ENCODE measurements around the gene FADS2. TPM values are rescaled to one million over a fixed set of nuclear protein-coding genes. Genes with fewer than 3 reads are reported as not detected.

FADS2 gene
- total RNA-seq, 1 experiment from 2014 or later = 17.1 TPM

DNA sequence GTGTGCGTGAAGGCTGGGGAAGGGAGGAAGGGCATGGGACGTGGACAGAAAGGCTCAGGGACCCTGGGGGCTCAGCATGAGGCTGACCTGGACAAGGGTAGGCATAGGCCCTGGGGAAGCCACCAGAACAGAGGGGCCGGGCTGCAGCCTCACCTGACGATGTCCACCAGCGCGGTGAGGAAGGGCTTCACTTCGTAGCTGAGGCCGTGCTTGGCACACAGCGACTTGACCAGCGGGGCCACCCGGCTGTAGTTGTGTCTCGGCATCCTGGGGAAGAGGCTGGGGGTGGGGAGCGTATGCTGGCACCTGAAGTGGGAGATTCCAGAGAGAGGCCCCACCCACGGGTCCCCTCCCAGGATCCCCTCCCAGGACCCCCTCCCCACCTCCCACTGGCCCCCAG, 47.6 kb downstream of the FADS2 start (continued):
- TF ChIP-seq, protein P1, sequence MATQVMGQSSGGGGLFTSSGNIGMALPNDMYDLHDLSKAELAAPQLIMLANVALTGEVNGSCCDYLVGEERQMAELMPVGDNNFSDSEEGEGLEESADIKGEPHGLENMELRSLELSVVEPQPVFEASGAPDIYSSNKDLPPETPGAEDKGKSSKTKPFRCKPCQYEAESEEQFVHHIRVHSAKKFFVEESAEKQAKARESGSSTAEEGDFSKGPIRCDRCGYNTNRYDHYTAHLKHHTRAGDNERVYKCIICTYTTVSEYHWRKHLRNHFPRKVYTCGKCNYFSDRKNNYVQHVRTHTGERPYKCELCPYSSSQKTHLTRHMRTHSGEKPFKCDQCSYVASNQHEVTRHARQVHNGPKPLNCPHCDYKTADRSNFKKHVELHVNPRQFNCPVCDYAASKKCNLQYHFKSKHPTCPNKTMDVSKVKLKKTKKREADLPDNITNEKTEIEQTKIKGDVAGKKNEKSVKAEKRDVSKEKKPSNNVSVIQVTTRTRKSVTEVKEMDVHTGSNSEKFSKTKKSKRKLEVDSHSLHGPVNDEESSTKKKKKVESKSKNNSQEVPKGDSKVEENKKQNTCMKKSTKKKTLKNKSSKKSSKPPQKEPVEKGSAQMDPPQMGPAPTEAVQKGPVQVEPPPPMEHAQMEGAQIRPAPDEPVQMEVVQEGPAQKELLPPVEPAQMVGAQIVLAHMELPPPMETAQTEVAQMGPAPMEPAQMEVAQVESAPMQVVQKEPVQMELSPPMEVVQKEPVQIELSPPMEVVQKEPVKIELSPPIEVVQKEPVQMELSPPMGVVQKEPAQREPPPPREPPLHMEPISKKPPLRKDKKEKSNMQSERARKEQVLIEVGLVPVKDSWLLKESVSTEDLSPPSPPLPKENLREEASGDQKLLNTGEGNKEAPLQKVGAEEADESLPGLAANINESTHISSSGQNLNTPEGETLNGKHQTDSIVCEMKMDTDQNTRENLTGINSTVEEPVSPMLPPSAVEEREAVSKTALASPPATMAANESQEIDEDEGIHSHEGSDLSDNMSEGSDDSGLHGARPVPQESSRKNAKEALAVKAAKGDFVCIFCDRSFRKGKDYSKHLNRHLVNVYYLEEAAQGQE (IDR thresholded peaks at IDR 0.05; ENCODE audit: low read depth) = no peak
- TF ChIP-seq, protein P2, sequence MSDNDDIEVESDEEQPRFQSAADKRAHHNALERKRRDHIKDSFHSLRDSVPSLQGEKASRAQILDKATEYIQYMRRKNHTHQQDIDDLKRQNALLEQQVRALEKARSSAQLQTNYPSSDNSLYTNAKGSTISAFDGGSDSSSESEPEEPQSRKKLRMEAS (IDR thresholded peaks at IDR 0.05) = no peak
- TF ChIP-seq SRF (IDR thresholded peaks at IDR 0.05; ENCODE audit: low read depth) (no peak), EZH2phosphoT487 (IDR thresholded peaks at IDR 0.05; ENCODE audit: borderline replicate concordance) (no peak), JUND (IDR thresholded peaks at IDR 0.05) (no peak), FOSL1 (IDR thresholded peaks at IDR 0.05; ENCODE audit: low read depth) (no peak), RAD21 (IDR thresholded peaks at IDR 0.05; ENCODE audit: low read depth) (no peak)

DNA sequence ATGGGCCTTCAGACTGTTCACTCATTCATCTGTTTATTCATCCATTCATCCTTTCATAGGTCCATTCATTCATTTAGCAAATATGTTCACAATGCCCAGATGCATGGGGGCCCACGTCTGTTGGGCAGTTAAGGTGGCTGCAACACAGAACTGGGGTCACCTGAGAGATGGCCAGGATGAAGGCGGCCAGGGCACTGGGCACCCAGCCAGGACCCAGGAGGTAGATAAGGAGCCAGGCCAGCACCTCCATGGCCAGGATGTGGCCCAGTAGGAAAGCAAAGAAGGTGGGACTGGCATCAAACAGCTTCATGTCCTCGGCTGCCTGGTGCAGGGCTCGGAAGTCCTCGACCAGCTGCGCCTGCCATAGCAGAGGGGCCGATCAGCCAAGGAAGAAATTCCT, 51.1 kb downstream of the FADS2 start:
- Histone ChIP-seq H3K9me3 (ENCODE audit: control insufficient read depth in 1 of 2, insufficient read depth in 1 of 2, low read depth in 1 of 2, low read length in 2 of 2) (no peaks in the 10 kb centered on the region), H3K9me2 (ENCODE audit: insufficient read depth) (no peaks in the 10 kb centered on the region), H3K36me3 (ENCODE audit: control insufficient read depth in 1 of 2, insufficient read depth in 2 of 2, low read length in 2 of 2) (no peaks in the 10 kb centered on the region; a peak in 1 of 4 replicates), H3K27me3 (ENCODE audit: insufficient read depth, low read length) (no peaks in the 10 kb centered on the region), H2AFZ (ENCODE audit: low read depth, low read length, poor library complexity, severe bottlenecking) (no peak overlapping the region), H3K27ac (ENCODE audit: low read depth, low read length) (no peak overlapping the region), H3K4me1 (ENCODE audit: control insufficient read depth in 1 of 2, insufficient read depth in 2 of 2, low read length in 2 of 2) (peaks cover 9 to 22% of the 10 kb centered on the region in 2 experiments; a peak in 3 of 4 replicates), H3K79me2 (ENCODE audit: insufficient read depth, low read length) (no peaks in the 10 kb centered on the region), H3K4me3 (replicated peaks in 1 of 2; ENCODE audit: low read depth in 1 of 2, low read length in 2 of 2) (no peak overlapping the region), H3K4me2 (ENCODE audit: low read length) (no peak overlapping the region), H4K20me1 (ENCODE audit: insufficient read depth) (no peaks in the 10 kb centered on the region), H3K9ac (ENCODE audit: low read length) (no peak overlapping the region)
- TF ChIP-seq SRF (IDR thresholded peaks at IDR 0.05; ENCODE audit: low read depth) = no peak
- no peak for TF ChIP-seq EZH2phosphoT487 (IDR thresholded peaks at IDR 0.05; ENCODE audit: borderline replicate concordance)
- TF ChIP-seq EZH2 (IDR thresholded peaks at IDR 0.05) = no peak
- no peak for TF ChIP-seq ELF1 (IDR thresholded peaks at IDR 0.05; ENCODE audit: borderline replicate concordance, low read depth)
- intact Hi-C loops (cut with micrococcal nuclease) = no loop called here
- POLR2A ChIA-PET = no interaction called here
- RAD21 ChIA-PET (ENCODE audit: low non-redundant PET in 1 of 2, low total read pairs in 2 of 2, uncharacterized antibody in 2 of 2, unreplicated experiment in 2 of 2) = no interaction called here
- DNase-seq (ENCODE audit: low read depth, low spot score) (no peak), ATAC-seq (no peak)
- no TSS peak for BruUV-seq (replicated peaks)
- CTCF ChIA-PET = no interaction called here

Data from HCT116 (cell line).